GM19452 (cell line): Measurements from ENCODE around the gene ESD.

Source experiments
- ATAC-seq: cut with Tn5 transposase; IDR thresholded peaks from one replicate; pipeline ENCODE4 v1.9.1; 2021; ENCODE audit not compliant: unreplicated experiment

The ESD gene

GRCh38 chr13:46747031-46747820 is 49.7 kb downstream of the ESD start:
- no peak for ATAC-seq

- ATAC-seq, result no peak
These were observed 51.3 kb downstream of the ESD start for GRCh38 chr13:46745706-46746105.

GRCh38 chr13:46745062-46745461 is 51.9 kb downstream of the ESD start:
- no peak for ATAC-seq

- no peak for ATAC-seq
These were observed 53.8 kb downstream of the ESD start for GRCh38 chr13:46743191-46743590.

GRCh38 chr13:46739447-46740098 is 57.4 kb downstream of the ESD start:
- ATAC-seq, result no peak

- no peak for ATAC-seq
These were observed 58.2 kb downstream of the ESD start for GRCh38 chr13:46738766-46739165.

GRCh38 chr13:46738055-46738454 is 58.9 kb downstream of the ESD start:
- no peak for ATAC-seq

- ATAC-seq, result no peak
These were observed 60.2 kb downstream of the ESD start for GRCh38 chr13:46736541-46737310.

- ATAC-seq, result no peak
These were observed 61.5 kb downstream of the ESD start for GRCh38 chr13:46735425-46735824.

- ATAC-seq, result no peak
These were observed 65.4 kb downstream of the ESD start for GRCh38 chr13:46731535-46731934.

GRCh38 chr13:46728777-46729176 is 68.2 kb downstream of the ESD start:
- ATAC-seq, result no peak

GRCh38 chr13:46726347-46726746 is 70.6 kb downstream of the ESD start:
- no peak for ATAC-seq
